Measurements from ENCODE around the gene MYEOV. TPM values are rescaled to one million over a fixed set of nuclear protein-coding genes. Genes with fewer than 3 reads are reported as not detected.
A peak's percentile ranks its signal among the peaks of the same experiment; 100 is the strongest.

The MYEOV gene
- total RNA-seq, 1 experiment from 2014 or later = 4.3 TPM

GRCh38 chr11:69308936-69309615 lies 15.1 kb downstream of the MYEOV start:
- H3K4me3 ChIP-seq (ENCODE audit: insufficient read depth, low read depth, low read length) = no peak overlapping the region
- H3K27me3 ChIP-seq (ENCODE audit: control insufficient read depth, insufficient read depth, low read length) = no peaks in the 10 kb centered on the region
- DNase-seq = no peak
- no peaks in the 10 kb centered on the region for H3K36me3 ChIP-seq (replicated peaks; ENCODE audit: control insufficient read depth, insufficient read depth, low read length)

GRCh38 chr11:69309631-69310280 lies 15.8 kb downstream of the MYEOV start:
- Histone ChIP-seq H3K27me3 (ENCODE audit: control insufficient read depth, insufficient read depth, low read length) (no peaks in the 10 kb centered on the region), H3K36me3 (replicated peaks; ENCODE audit: control insufficient read depth, insufficient read depth, low read length) (no peaks in the 10 kb centered on the region)
- DNase-seq = peak; percentile 53

GRCh38 chr11:69310351-69310750 lies 16.4 kb downstream of the MYEOV start:
- Histone ChIP-seq H3K27me3 (ENCODE audit: control insufficient read depth, insufficient read depth, low read length) (no peaks in the 10 kb centered on the region), H3K4me3 (ENCODE audit: insufficient read depth, low read depth, low read length) (no peak overlapping the region), H3K36me3 (replicated peaks; ENCODE audit: control insufficient read depth, insufficient read depth, low read length) (no peaks in the 10 kb centered on the region)
- DNase-seq = no peak

More at GRCh38 chr11:69309631-69310280, 15.8 kb downstream of the MYEOV start:
- no peak overlapping the region for H3K4me3 ChIP-seq (ENCODE audit: insufficient read depth, low read depth, low read length)

GRCh38 chr11:69310934-69311766 lies 17.2 kb downstream of the MYEOV start:
- H3K4me3 ChIP-seq (ENCODE audit: insufficient read depth, low read depth, low read length) = no peak overlapping the region
- H3K27me3 ChIP-seq (ENCODE audit: control insufficient read depth, insufficient read depth, low read length) = no peaks in the 10 kb centered on the region
- DNase-seq = peak; percentile 65
- H3K36me3 ChIP-seq (replicated peaks; ENCODE audit: control insufficient read depth, insufficient read depth, low read length) = no peaks in the 10 kb centered on the region

- H3K36me3 ChIP-seq (replicated peaks; ENCODE audit: control insufficient read depth, insufficient read depth, low read length) = no peaks in the 10 kb centered on the region
These were observed 17.9 kb downstream of the MYEOV start for GRCh38 chr11:69311767-69312385.

GRCh38 chr11:69312453-69313404 lies 18.8 kb downstream of the MYEOV start:
- Histone ChIP-seq H3K36me3 (replicated peaks; ENCODE audit: control insufficient read depth, insufficient read depth, low read length) (no peaks in the 10 kb centered on the region), H3K27me3 (ENCODE audit: control insufficient read depth, insufficient read depth, low read length) (no peaks in the 10 kb centered on the region), H3K4me3 (ENCODE audit: insufficient read depth, low read depth, low read length) (no peak overlapping the region)
- no peak for DNase-seq

More at GRCh38 chr11:69311767-69312385, 17.9 kb downstream of the MYEOV start:
- no peaks in the 10 kb centered on the region for H3K27me3 ChIP-seq (ENCODE audit: control insufficient read depth, insufficient read depth, low read length)
- no peak overlapping the region for H3K4me3 ChIP-seq (ENCODE audit: insufficient read depth, low read depth, low read length)
- peak; percentile 58 for DNase-seq

GRCh38 chr11:69313992-69314391 lies 20.0 kb downstream of the MYEOV start:
- H3K36me3 ChIP-seq (replicated peaks; ENCODE audit: control insufficient read depth, insufficient read depth, low read length) = no peaks in the 10 kb centered on the region

GRCh38 chr11:69314555-69314954 lies 20.6 kb downstream of the MYEOV start:
- H3K4me3 ChIP-seq (ENCODE audit: insufficient read depth, low read depth, low read length) = no peak overlapping the region
- no peaks in the 10 kb centered on the region for H3K36me3 ChIP-seq (replicated peaks; ENCODE audit: control insufficient read depth, insufficient read depth, low read length)
- no peak for DNase-seq
- H3K27me3 ChIP-seq (ENCODE audit: control insufficient read depth, insufficient read depth, low read length) = no peaks in the 10 kb centered on the region

More at GRCh38 chr11:69313992-69314391, 20.0 kb downstream of the MYEOV start:
- Histone ChIP-seq H3K4me3 (ENCODE audit: insufficient read depth, low read depth, low read length) (no peak overlapping the region), H3K27me3 (ENCODE audit: control insufficient read depth, insufficient read depth, low read length) (no peaks in the 10 kb centered on the region)
- DNase-seq = no peak

- no peaks in the 10 kb centered on the region for H3K36me3 ChIP-seq (replicated peaks; ENCODE audit: control insufficient read depth, insufficient read depth, low read length)
- no peak overlapping the region for H3K4me3 ChIP-seq (ENCODE audit: insufficient read depth, low read depth, low read length)
- H3K27me3 ChIP-seq (ENCODE audit: control insufficient read depth, insufficient read depth, low read length) = no peaks in the 10 kb centered on the region
- DNase-seq = no peak
These were observed 23.0 kb downstream of the MYEOV start for GRCh38 chr11:69316956-69317355.

GRCh38 chr11:69317401-69318092 lies 23.6 kb downstream of the MYEOV start:
- DNase-seq = no peak

GRCh38 chr11:69318093-69318420 lies 24.1 kb downstream of the MYEOV start:
- DNase-seq = no peak
- Histone ChIP-seq H3K36me3 (replicated peaks; ENCODE audit: control insufficient read depth, insufficient read depth, low read length) (no peaks in the 10 kb centered on the region), H3K27me3 (ENCODE audit: control insufficient read depth, insufficient read depth, low read length) (no peaks in the 10 kb centered on the region), H3K4me3 (ENCODE audit: insufficient read depth, low read depth, low read length) (no peak overlapping the region)

More at GRCh38 chr11:69317401-69318092, 23.6 kb downstream of the MYEOV start:
- H3K4me3 ChIP-seq (ENCODE audit: insufficient read depth, low read depth, low read length) = no peak overlapping the region
- H3K27me3 ChIP-seq (ENCODE audit: control insufficient read depth, insufficient read depth, low read length) = no peaks in the 10 kb centered on the region
- no peaks in the 10 kb centered on the region for H3K36me3 ChIP-seq (replicated peaks; ENCODE audit: control insufficient read depth, insufficient read depth, low read length)

- Histone ChIP-seq H3K4me3 (ENCODE audit: insufficient read depth, low read depth, low read length) (no peak overlapping the region), H3K27me3 (ENCODE audit: control insufficient read depth, insufficient read depth, low read length) (no peaks in the 10 kb centered on the region), H3K36me3 (replicated peaks; ENCODE audit: control insufficient read depth, insufficient read depth, low read length) (no peaks in the 10 kb centered on the region)
- DNase-seq = no peak
These were observed 25.5 kb downstream of the MYEOV start for GRCh38 chr11:69319255-69320106.
